Immature natural killer cell (primary cell): Measurements from ENCODE around the gene DAND5. TPM values are rescaled to one million over a fixed set of nuclear protein-coding genes. Genes with fewer than 3 reads are reported as not detected.
A peak's percentile ranks its signal among the peaks of the same experiment; 100 is the strongest.

ENCODE experiments used
- DNase-seq, 3 donors: peaks; one replicate each; pipeline ENCODE4 v3.0.0; 2022; ENCODE audit warnings: mixed read lengths in 1 of 3
- H3K27ac Mint-ChIP-seq, 6 donors: one replicate each; pipeline ENCODE4 v1.8.0; 2020; ENCODE audit warnings: mixed read lengths in 6 of 6, mild to moderate bottlenecking in 5 of 6, inconsistent platforms in 4 of 6, moderate library complexity in 3 of 6
- H3K27me3 Mint-ChIP-seq, 3 donors: one replicate each; pipeline ENCODE4 v1.8.0; 2020 to 2021; ENCODE audit warnings: low read depth in 3 of 3, mild to moderate bottlenecking in 3 of 3, mixed read lengths in 3 of 3, moderate library complexity in 3 of 3, inconsistent platforms in 1 of 3
- H3K36me3 Mint-ChIP-seq, 3 donors: one replicate each; pipeline ENCODE4 v1.8.0; 2020; ENCODE audit warnings: mixed read lengths in 3 of 3, inconsistent platforms in 2 of 3, mild to moderate bottlenecking in 2 of 3
- H3K4me1 Mint-ChIP-seq, 2 donors: one replicate each; pipeline ENCODE4 v1.8.0; 2020; ENCODE audit warnings: inconsistent platforms in 2 of 2, mild to moderate bottlenecking in 2 of 2, mixed read lengths in 2 of 2, moderate library complexity in 1 of 2
- H3K4me3 Mint-ChIP-seq, 5 donors: one replicate each; pipeline ENCODE4 v1.8.0; 2020; ENCODE audit warnings: mild to moderate bottlenecking in 5 of 5, mixed read lengths in 5 of 5, inconsistent platforms in 3 of 5, moderate library complexity in 3 of 5
- H3K9me3 Mint-ChIP-seq, 6 donors: one replicate each; pipeline ENCODE4 v1.8.0; 2020; ENCODE audit warnings: mild to moderate bottlenecking in 6 of 6, mixed read lengths in 6 of 6, inconsistent platforms in 4 of 6, moderate library complexity in 3 of 6
- polyA plus RNA-seq, 3 donors: library from polyadenylated mRNA; unstranded; fragments of 300-500 nt; fragmentation: Illumina TruSeq; gene quantifications; one replicate each; pipeline ENCODE4 v1.2.3, GENCODE V29; 2021

Gene DAND5
- polyA plus RNA-seq, 3 donors from 2014 or later, result not detected

- DNase-seq, result peak; percentile 66 to 75 (median 70)
- Mint-ChIP-seq H3K27me3 (peaks cover 7 to 15% (median 12%) of the 10 kb centered on the region in 3 donors), H3K4me1 (peaks cover 0 to 7% of the 10 kb centered on the region in 2 donors), H3K4me3 (no peak overlapping the region), H3K27ac (no peak overlapping the region), H3K36me3 (no peaks in the 10 kb centered on the region), H3K9me3 (peaks cover 0 to 2% (median 0%) of the 10 kb centered on the region in 6 donors)
Measured at GRCh38 chr19:12984143-12984627, 14.8 kb downstream of the DAND5 start.

GRCh38 chr19:12984683-12985048, 15.3 kb downstream of the DAND5 start:
- H3K36me3 Mint-ChIP-seq, result no peaks in the 10 kb centered on the region
- H3K27ac Mint-ChIP-seq, result peak overlapping the region in 1 of 6 donors; percentile 41
- H3K27me3 Mint-ChIP-seq, result peaks cover 7 to 15% (median 11%) of the 10 kb centered on the region in 3 donors
- H3K4me1 Mint-ChIP-seq, result peaks cover 0 to 7% of the 10 kb centered on the region in 2 donors
- peak overlapping the region; percentile 39 to 69 (median 64) for H3K4me3 Mint-ChIP-seq
- no peak for DNase-seq
- peaks cover 0 to 2% (median 0%) of the 10 kb centered on the region in 6 donors for H3K9me3 Mint-ChIP-seq

GRCh38 chr19:12985049-12985776, 15.8 kb downstream of the DAND5 start:
- peaks cover 0 to 7% of the 10 kb centered on the region in 2 donors for H3K4me1 Mint-ChIP-seq
- peak; percentile 96 to 97 (median 96) for DNase-seq
- peaks cover 0 to 2% (median 0%) of the 10 kb centered on the region in 6 donors for H3K9me3 Mint-ChIP-seq
- H3K36me3 Mint-ChIP-seq, result no peaks in the 10 kb centered on the region
- H3K27me3 Mint-ChIP-seq, result peaks cover 7 to 15% (median 11%) of the 10 kb centered on the region in 3 donors
- H3K4me3 Mint-ChIP-seq, result peak overlapping the region; percentile 39 to 69 (median 64)
- peak overlapping the region in 1 of 6 donors; percentile 41 for H3K27ac Mint-ChIP-seq

GRCh38 chr19:12986726-12987125, 17.4 kb downstream of the DAND5 start:
- Mint-ChIP-seq H3K36me3 (no peaks in the 10 kb centered on the region), H3K4me3 (no peak overlapping the region), H3K9me3 (peaks cover 0 to 2% (median 0%) of the 10 kb centered on the region in 6 donors), H3K27me3 (peaks cover 7 to 20% (median 11%) of the 10 kb centered on the region in 3 donors), H3K4me1 (peaks cover 0 to 7% of the 10 kb centered on the region in 2 donors), H3K27ac (no peak overlapping the region)
- no peak for DNase-seq

GRCh38 chr19:12987190-12987589, 17.8 kb downstream of the DAND5 start:
- H3K4me3 Mint-ChIP-seq, result no peak overlapping the region
- peaks cover 0 to 2% (median 0%) of the 10 kb centered on the region in 6 donors for H3K9me3 Mint-ChIP-seq
- no peaks in the 10 kb centered on the region for H3K36me3 Mint-ChIP-seq
- H3K4me1 Mint-ChIP-seq, result peaks cover 0 to 7% of the 10 kb centered on the region in 2 donors
- no peak overlapping the region for H3K27ac Mint-ChIP-seq
- peak in 1 of 3 donors; percentile 42 for DNase-seq
- peaks cover 7 to 20% (median 13%) of the 10 kb centered on the region in 3 donors for H3K27me3 Mint-ChIP-seq

- Mint-ChIP-seq H3K36me3 (no peaks in the 10 kb centered on the region), H3K27me3 (peaks cover 9 to 20% (median 13%) of the 10 kb centered on the region in 3 donors), H3K27ac (no peak overlapping the region), H3K4me1 (peaks cover 0 to 7% of the 10 kb centered on the region in 2 donors), H3K9me3 (peaks cover 0 to 2% (median 0%) of the 10 kb centered on the region in 6 donors), H3K4me3 (no peak overlapping the region)
- no peak for DNase-seq
Measured at GRCh38 chr19:12987781-12988180, 18.4 kb downstream of the DAND5 start.

- Mint-ChIP-seq H3K4me1 (peaks cover 7 to 15% of the 10 kb centered on the region in 2 donors), H3K27me3 (peaks cover 19 to 30% (median 29%) of the 10 kb centered on the region in 3 donors), H3K36me3 (no peaks in the 10 kb centered on the region), H3K9me3 (peaks cover 0 to 2% (median 0%) of the 10 kb centered on the region in 6 donors), H3K27ac (peak overlapping the region in 2 of 6 donors; percentile 16 to 81), H3K4me3 (no peak overlapping the region)
- no peak for DNase-seq
Measured at GRCh38 chr19:12990431-12990830, 21.1 kb downstream of the DAND5 start.

GRCh38 chr19:12990853-12991252, 21.5 kb downstream of the DAND5 start:
- H3K36me3 Mint-ChIP-seq, result no peaks in the 10 kb centered on the region
- peaks cover 17 to 29% (median 28%) of the 10 kb centered on the region in 3 donors for H3K27me3 Mint-ChIP-seq
- H3K4me3 Mint-ChIP-seq, result no peak overlapping the region
- peaks cover 7 to 15% of the 10 kb centered on the region in 2 donors for H3K4me1 Mint-ChIP-seq
- no peak for DNase-seq
- H3K27ac Mint-ChIP-seq, result peak overlapping the region in 4 of 6 donors; percentile 8 to 81 (median 36)
- H3K9me3 Mint-ChIP-seq, result peaks cover 0 to 2% (median 0%) of the 10 kb centered on the region in 6 donors

- no peaks in the 10 kb centered on the region for H3K36me3 Mint-ChIP-seq
- DNase-seq, result no peak
- no peak overlapping the region for H3K4me3 Mint-ChIP-seq
- peaks cover 0 to 2% (median 0%) of the 10 kb centered on the region in 6 donors for H3K9me3 Mint-ChIP-seq
- peak overlapping the region in 3 of 6 donors; percentile 56 to 81 (median 63) for H3K27ac Mint-ChIP-seq
- peaks cover 7 to 16% of the 10 kb centered on the region in 2 donors for H3K4me1 Mint-ChIP-seq
- H3K27me3 Mint-ChIP-seq, result peaks cover 15 to 30% (median 28%) of the 10 kb centered on the region in 3 donors
Measured at GRCh38 chr19:12991296-12991695, 21.9 kb downstream of the DAND5 start.

- peaks cover 0 to 2% (median 0%) of the 10 kb centered on the region in 6 donors for H3K9me3 Mint-ChIP-seq
Measured at GRCh38 chr19:12992729-12993128, 23.4 kb downstream of the DAND5 start.

GRCh38 chr19:12993562-12993961, 24.2 kb downstream of the DAND5 start:
- Mint-ChIP-seq H3K9me3 (peaks cover 0 to 2% (median 0%) of the 10 kb centered on the region in 6 donors), H3K27ac (peak overlapping the region in 3 of 6 donors; percentile 32 to 76 (median 52)), H3K4me3 (peak overlapping the region; percentile 9 to 50 (median 32)), H3K27me3 (peaks cover 22 to 40% (median 36%) of the 10 kb centered on the region in 3 donors), H3K4me1 (peaks cover 7 to 12% of the 10 kb centered on the region in 2 donors), H3K36me3 (peaks cover 0 to 4% (median 0%) of the 10 kb centered on the region in 3 donors)
- DNase-seq, result no peak

More at GRCh38 chr19:12992729-12993128, 23.4 kb downstream of the DAND5 start:
- H3K27me3 Mint-ChIP-seq, result peaks cover 18 to 34% (median 34%) of the 10 kb centered on the region in 3 donors
- no peak overlapping the region for H3K4me3 Mint-ChIP-seq
- H3K27ac Mint-ChIP-seq, result no peak overlapping the region
- DNase-seq, result no peak
- H3K36me3 Mint-ChIP-seq, result no peaks in the 10 kb centered on the region
- peaks cover 7 to 12% of the 10 kb centered on the region in 2 donors for H3K4me1 Mint-ChIP-seq

- Mint-ChIP-seq H3K27ac (peak within 1 kb of the TSS; percentile 35 to 98 (median 91)), H3K4me3 (peak within 1 kb of the TSS; percentile 84 to 96 (median 90)), H3K4me1 (peaks cover 7 to 12% of the 10 kb centered on the region in 2 donors), H3K27me3 (peaks cover 22 to 44% (median 41%) of the 10 kb centered on the region in 3 donors), H3K36me3 (peaks cover 0 to 4% (median 0%) of the 10 kb centered on the region in 3 donors), H3K9me3 (peaks cover 0 to 2% (median 0%) of the 10 kb centered on the region in 6 donors)
- peak; percentile 71 to 75 (median 75) for DNase-seq
Measured at GRCh38 chr19:12994701-12995595, 25.6 kb downstream of the DAND5 start, which contains the start of gene NFIX. Gene NFIX (plus strand): TSS chr19:12995475. CDS start chr19:12995838, 363 bp downstream.
